GM19043 (cell line): ENCODE measurements around the gene EHMT1.
"Not testable (repeated sequence)": the region's sequence is repeated elsewhere in the genome, so short reads cannot be mapped to it uniquely, and the experiment has no call there.

ENCODE experiments used
- ATAC-seq: cut with Tn5 transposase; IDR thresholded peaks from one replicate; pipeline ENCODE4 v1.9.1; 2021; ENCODE audit warnings: low read depth; ENCODE audit not compliant: unreplicated experiment

Gene EHMT1

GRCh38 chr9:137798142-137798541, 179.3 kb downstream of the EHMT1 start:
- ATAC-seq = no peak

GRCh38 chr9:137798901-137799629, 180.3 kb downstream of the EHMT1 start:
- ATAC-seq = no peak

GRCh38 chr9:137799630-137799983, 180.8 kb downstream of the EHMT1 start:
- ATAC-seq = no peak

GRCh38 chr9:137800196-137801022, 181.6 kb downstream of the EHMT1 start:
- no peak for ATAC-seq

- ATAC-seq = no peak
These were observed 182.2 kb downstream of the EHMT1 start for GRCh38 chr9:137801023-137801319.

- no peak for ATAC-seq
These were observed 183.2 kb downstream of the EHMT1 start for GRCh38 chr9:137802021-137802420.

GRCh38 chr9:137802521-137803243, 183.9 kb downstream of the EHMT1 start:
- ATAC-seq = no peak

GRCh38 chr9:137804908-137805630, 186.3 kb downstream of the EHMT1 start:
- no peak for ATAC-seq

- ATAC-seq = no peak
These were observed 189.2 kb downstream of the EHMT1 start for GRCh38 chr9:137807721-137808703.

- no peak for ATAC-seq
These were observed 190.3 kb downstream of the EHMT1 start for GRCh38 chr9:137809040-137809576.

- ATAC-seq = not testable (repeated sequence)
These were observed 191.1 kb downstream of the EHMT1 start for GRCh38 chr9:137809726-137810450.

GRCh38 chr9:137811283-137811870, 192.6 kb downstream of the EHMT1 start:
- ATAC-seq = no peak

- no peak for ATAC-seq
These were observed 193.7 kb downstream of the EHMT1 start for GRCh38 chr9:137812356-137813023.

GRCh38 chr9:137813167-137813566, 194.4 kb downstream of the EHMT1 start:
- ATAC-seq = no peak

GRCh38 chr9:137813651-137814415, 195.0 kb downstream of the EHMT1 start:
- ATAC-seq = no peak

- no peak for ATAC-seq
These were observed 195.6 kb downstream of the EHMT1 start for GRCh38 chr9:137814436-137814835.

- ATAC-seq = no peak
These were observed 196.0 kb downstream of the EHMT1 start for GRCh38 chr9:137814841-137815240.
